Choroid plexus epithelial cell (primary cell): Measurements from ENCODE around the gene RLBP1.

ENCODE experiments used
- DNase-seq: peaks from one replicate; pipeline ENCODE4 v3.0.0-alpha.2; 2010; ENCODE audit warnings: low read depth
- H3K4me3 ChIP-seq: 2 replicates; pipeline ENCODE4 v1.5.1; 2011; ENCODE audit warnings: low read depth, mild to moderate bottlenecking, control low read depth, low read length, moderate library complexity
- TF ChIP-seq, protein P1 (sequence below): conservative IDR thresholded peaks from 2 replicates; pipeline ENCODE4 v1.5.1; 2011; ENCODE audit warnings: low read depth, mild to moderate bottlenecking, control low read depth, inconsistent platforms, low read length, moderate library complexity

RLBP1 gene

DNA sequence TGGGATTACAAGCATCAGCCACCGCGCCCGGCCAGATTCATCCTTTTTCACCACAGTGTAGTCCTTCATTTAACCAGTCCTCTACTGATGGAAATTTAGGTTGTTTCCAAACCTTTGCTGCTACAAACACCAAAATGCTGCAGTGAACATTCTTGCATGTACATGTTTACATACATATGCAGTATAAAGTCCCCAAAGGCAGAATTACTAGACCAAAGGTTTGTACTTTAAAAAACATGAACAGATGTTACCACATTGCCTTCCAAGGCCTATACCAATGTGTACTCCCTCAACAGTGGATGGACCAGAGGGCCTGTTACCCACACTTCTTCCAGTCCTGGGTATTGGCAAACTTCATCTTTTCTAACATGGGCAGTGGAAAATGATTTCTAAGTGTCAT, 51.0 kb downstream of the RLBP1 start:
- TF ChIP-seq, protein P1, sequence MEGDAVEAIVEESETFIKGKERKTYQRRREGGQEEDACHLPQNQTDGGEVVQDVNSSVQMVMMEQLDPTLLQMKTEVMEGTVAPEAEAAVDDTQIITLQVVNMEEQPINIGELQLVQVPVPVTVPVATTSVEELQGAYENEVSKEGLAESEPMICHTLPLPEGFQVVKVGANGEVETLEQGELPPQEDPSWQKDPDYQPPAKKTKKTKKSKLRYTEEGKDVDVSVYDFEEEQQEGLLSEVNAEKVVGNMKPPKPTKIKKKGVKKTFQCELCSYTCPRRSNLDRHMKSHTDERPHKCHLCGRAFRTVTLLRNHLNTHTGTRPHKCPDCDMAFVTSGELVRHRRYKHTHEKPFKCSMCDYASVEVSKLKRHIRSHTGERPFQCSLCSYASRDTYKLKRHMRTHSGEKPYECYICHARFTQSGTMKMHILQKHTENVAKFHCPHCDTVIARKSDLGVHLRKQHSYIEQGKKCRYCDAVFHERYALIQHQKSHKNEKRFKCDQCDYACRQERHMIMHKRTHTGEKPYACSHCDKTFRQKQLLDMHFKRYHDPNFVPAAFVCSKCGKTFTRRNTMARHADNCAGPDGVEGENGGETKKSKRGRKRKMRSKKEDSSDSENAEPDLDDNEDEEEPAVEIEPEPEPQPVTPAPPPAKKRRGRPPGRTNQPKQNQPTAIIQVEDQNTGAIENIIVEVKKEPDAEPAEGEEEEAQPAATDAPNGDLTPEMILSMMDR, result no peak
- no peak for DNase-seq
- H3K4me3 ChIP-seq, result no peak overlapping the region

DNA sequence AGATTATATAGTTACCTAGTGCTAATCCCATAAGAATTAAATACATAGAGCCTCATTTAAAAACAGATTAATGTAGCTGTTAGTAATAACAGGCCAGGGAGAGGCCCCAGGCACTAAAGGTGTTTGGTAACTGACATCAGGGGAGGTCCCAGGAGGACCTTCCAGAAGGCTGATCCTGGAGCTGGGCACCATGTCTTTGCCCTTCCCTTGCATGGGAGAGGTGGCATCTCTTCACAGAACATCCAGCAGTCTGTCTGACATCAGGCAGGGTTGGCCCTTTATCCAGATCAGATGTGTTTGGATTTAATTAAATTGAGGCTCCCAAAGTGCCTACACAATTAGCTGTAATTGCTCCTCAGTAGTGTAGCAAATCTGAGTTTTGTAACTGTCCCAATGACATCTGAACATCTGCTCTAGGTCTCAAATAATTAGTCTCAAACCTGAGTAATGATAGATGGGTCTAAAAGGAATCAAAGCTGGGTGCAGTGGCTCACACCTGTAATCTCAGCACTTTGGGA, 53.0 kb downstream of the RLBP1 start:
- H3K4me3 ChIP-seq, result no peak overlapping the region
- no peak for DNase-seq
- TF ChIP-seq, protein P1, result no peak

DNA sequence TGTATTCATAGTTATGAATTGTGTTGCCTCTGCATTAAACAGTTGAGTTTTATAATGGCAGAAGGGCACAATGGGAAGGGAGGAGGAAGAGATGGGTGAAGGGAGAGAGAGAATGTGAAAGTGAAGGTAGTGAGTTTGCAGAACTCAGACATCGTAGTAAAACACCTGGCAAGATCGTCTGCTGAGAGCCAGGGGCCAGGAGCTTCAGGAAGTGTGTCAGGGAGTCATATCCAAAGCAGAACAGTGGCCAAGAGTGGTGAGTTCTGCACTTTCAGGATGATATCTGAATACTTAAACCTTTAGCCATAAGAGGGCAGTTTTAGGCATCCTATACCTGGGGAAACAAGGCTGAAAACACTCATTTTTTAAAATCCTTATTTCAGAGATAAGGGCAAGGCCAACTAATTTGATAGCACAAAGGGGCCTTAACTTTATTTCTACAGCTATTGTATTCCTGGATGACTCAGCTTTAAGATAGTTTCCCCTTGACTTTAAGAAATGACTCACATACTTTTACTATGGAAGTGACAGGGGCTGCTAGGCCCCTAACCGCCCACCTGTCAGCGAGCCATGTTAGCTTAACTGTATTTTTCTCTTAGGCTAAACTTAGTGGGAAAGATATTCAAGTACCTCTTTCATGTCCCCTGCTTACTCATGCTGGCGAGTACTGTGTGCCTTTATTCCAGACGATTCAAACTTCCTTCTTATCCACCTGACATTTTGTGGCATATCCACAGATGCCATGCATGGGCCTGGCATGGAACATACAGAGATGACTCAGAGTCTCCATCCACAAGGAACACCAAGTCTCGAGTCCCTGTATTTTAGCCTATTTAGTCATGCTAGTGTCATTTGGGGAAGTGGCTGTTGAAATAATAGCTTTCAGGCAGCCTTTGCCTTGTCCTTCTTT, 53.9 kb downstream of the RLBP1 start:
- no peak overlapping the region for H3K4me3 ChIP-seq
- peak; percentile 40 for DNase-seq
- TF ChIP-seq, protein P1, result no peak

DNA sequence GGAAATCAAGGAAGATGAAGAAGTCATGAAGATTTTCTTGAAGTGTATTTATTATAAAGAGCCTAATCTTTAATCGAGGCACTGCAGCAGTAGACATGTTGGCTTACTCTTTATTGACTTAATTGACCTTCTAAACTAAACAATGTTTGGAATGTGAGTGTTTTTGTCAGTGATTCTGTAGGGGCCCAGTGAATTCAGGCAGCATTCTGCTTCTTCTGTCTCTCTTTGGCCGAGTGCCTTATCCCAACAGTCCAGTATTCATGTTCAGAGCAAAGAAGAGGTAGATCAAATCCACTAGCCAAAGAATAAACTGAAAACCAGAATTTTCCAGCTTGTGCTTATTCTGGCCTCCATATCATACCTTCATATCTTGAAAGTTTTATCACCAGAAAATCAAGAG, 55.7 kb downstream of the RLBP1 start:
- H3K4me3 ChIP-seq, result no peak overlapping the region
- DNase-seq, result peak; percentile 69
- TF ChIP-seq, protein P1, result no peak

DNA sequence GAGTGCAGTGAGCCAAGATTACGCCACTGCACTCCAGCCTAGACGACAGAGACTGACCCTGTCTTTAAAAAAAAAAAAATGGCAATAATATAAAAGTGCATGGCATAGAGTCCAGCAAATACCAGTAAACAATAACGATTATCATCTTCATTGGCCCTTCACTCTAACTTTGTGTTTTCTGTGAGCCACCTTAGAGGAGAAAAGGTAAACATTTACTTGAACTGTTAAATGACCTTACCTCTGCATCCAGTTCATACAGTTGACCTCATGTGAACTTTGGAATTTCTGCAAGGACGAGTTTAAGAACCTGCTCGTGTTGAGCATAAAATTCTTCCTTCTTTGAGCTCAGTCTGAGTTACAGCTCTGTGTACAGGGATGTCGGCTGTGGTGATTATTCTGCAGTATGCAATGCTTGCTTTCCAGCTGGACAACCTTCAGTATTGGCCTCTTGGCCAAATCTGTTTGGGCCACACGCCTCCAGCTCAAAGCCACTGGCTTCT, 56.6 kb downstream of the RLBP1 start:
- no peak overlapping the region for H3K4me3 ChIP-seq
- TF ChIP-seq, protein P1, result no peak
- DNase-seq, result peak; percentile 45

DNA sequence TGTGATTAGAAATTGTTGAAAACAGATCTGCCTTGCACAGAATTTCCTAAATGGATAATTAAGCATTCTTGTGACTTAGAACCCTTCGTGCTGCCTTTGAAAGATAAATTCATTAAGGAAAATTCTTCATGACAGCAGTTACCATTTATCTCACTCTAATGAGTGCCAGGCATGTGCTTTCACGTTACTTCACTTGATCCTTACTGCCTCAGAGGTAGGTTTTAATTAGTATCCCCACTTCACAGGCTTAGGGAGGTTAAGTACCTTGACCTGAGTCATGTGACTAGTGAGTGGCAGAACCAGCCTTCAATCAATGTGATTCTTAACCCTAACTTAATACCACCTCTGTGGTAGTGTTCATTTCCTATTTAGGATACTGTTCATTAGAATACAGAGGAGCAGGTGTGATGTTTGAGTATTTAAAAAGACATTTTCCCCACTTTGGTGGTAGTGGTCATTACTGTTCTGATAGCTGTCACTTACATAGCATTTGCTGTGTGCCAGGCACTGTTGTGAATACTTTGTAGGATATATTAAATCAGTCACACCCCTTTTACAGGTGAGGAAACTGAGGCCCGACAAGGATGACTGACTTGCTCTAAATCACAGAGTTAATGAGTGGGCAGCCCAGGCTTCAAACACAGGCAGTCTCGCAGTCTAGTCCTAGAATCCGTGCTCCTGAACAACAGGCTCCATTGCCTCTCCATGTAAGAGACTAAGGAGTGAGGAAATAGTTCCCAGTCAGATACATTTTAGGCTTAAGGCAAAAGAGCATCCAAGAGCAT, 57.9 kb downstream of the RLBP1 start:
- no peak for DNase-seq
- no peak overlapping the region for H3K4me3 ChIP-seq
- TF ChIP-seq, protein P1, result no peak
